A549 (cell line): Measurements from ENCODE around the gene TMEM38B. TPM values are rescaled to one million over a fixed set of nuclear protein-coding genes. Genes with fewer than 3 reads are reported as not detected.

Experiments used
- ATAC-seq, 2 experiments: fragments of 200-7000 bp in 1 of 2; fragments of >200 bp in 1 of 2; cut with Nextera tagmentation in 1 of 2; cut with Tn5 transposase in 1 of 2; 3 replicates each; pipeline versions ENCODE4 v1.8.0 to v1.9.1; 2018 to 2020; ENCODE audit warnings: mild to moderate bottlenecking in 1 of 2, moderate library complexity in 1 of 2
- CTCF ChIA-PET: fragments of 300-600 bp; sonication (Branson Sonifier 250); formaldehyde crosslinking; extraction: SDS; loops from one replicate; lab custom pipeline; 2021; ENCODE audit warnings: antibody characterized with exemption, inconsistent platforms; lab: Yijun Ruan, JAX
- POLR2A ChIA-PET: fragments of 350-600 bp; formaldehyde crosslinking; extraction: SDS; loops from one replicate; lab custom pipeline; 2021; ENCODE audit warnings: antibody characterized with exemption, inconsistent platforms; lab: Yijun Ruan, JAX
- DNase-seq, 2 experiments: peaks; one replicate each; pipeline versions ENCODE4 v3.0.0 to v3.0.0-alpha.2; 2011 to 2016; ENCODE audit warnings: low read depth in 1 of 2, low spot score in 1 of 2
- FAIRE-seq: peaks from 2 replicates; lab custom pipeline; 2011; peaks lifted over from hg19 to GRCh38; lab: Jason Lieb, UNC
- H3K27ac ChIP-seq, 2 experiments: fragments of >200 bp; sonication (Bioruptor Twin); formaldehyde crosslinking; 3 replicates each; pipeline ENCODE4 v1.5.1; 2016 to 2017
- H3K4me1 ChIP-seq: fragments of >200 bp; sonication (Bioruptor Twin); formaldehyde crosslinking; 3 replicates; pipeline ENCODE4 v1.6.1; 2016
- H3K4me2 ChIP-seq: fragments of >200 bp; sonication (Bioruptor Twin); formaldehyde crosslinking; 3 replicates; pipeline ENCODE4 v1.6.1; 2016
- H3K4me3 ChIP-seq: fragments of >200 bp; sonication (Bioruptor Twin); formaldehyde crosslinking; 3 replicates; pipeline ENCODE4 v1.5.1; 2016
- H3K9me3 ChIP-seq: fragments of >200 bp; sonication (Bioruptor Twin); formaldehyde crosslinking; 3 replicates; pipeline ENCODE4 v1.6.1; 2016
- BHLHE40 ChIP-seq: IDR thresholded peaks from 2 replicates; pipeline ENCODE4 v1.6.1; 2012; ENCODE audit warnings: low read depth, low read length, inconsistent platforms
- CBX2 ChIP-seq: fragments of 200-600 bp; sonication (generic); IDR thresholded peaks from 2 replicates; pipeline ENCODE4 v1.6.1; 2016; ENCODE audit warnings: low read depth, mild to moderate bottlenecking, borderline replicate concordance
- CHD4 ChIP-seq: fragments of 200-600 bp; sonication (generic); IDR thresholded peaks from 2 replicates; pipeline ENCODE4 v1.6.1; 2016; ENCODE audit warnings: antibody characterized with exemption, mild to moderate bottlenecking, borderline replicate concordance
- EHF ChIP-seq: fragments of 250-450 bp; sonication (Bioruptor Pico); IDR thresholded peaks from 2 replicates; pipeline ENCODE4 v1.5.0; 2020; ENCODE audit warnings: mild to moderate bottlenecking
- EHMT2 ChIP-seq: fragments of 200-600 bp; sonication (generic); IDR thresholded peaks from 2 replicates; pipeline ENCODE4 v1.6.1; 2016; ENCODE audit warnings: antibody characterized with exemption, low read depth, mild to moderate bottlenecking, moderate library complexity
- EP300 ChIP-seq, 2 experiments: fragments of >200 bp; sonication (Bioruptor Twin); formaldehyde crosslinking; IDR thresholded peaks; 2 replicates in 1 of 2; 3 replicates in 1 of 2; pipeline ENCODE4 v1.6.1; 2016 to 2017
- FOXS1 ChIP-seq: fragments of 250-450 bp; sonication (Bioruptor Pico); IDR thresholded peaks from 2 replicates; pipeline ENCODE4 v1.5.0; 2020; ENCODE audit warnings: mild to moderate bottlenecking, moderate library complexity
- GATA3 ChIP-seq: IDR thresholded peaks from 2 replicates; pipeline ENCODE4 v1.6.1; 2012; ENCODE audit warnings: borderline replicate concordance
- HEYL ChIP-seq: fragments of 250-450 bp; sonication (Bioruptor Pico); IDR thresholded peaks from 2 replicates; pipeline ENCODE4 v1.8.0; 2021; ENCODE audit warnings: mild to moderate bottlenecking, moderate library complexity
- HOXB5 ChIP-seq: fragments of 250-450 bp; sonication (Bioruptor Pico); IDR thresholded peaks from 2 replicates; pipeline ENCODE4 v1.5.0; 2020; ENCODE audit warnings: mild to moderate bottlenecking, moderate library complexity
- KDM1A ChIP-seq: fragments of 200-600 bp; sonication (generic); IDR thresholded peaks from 2 replicates; pipeline ENCODE4 v1.6.1; 2016; ENCODE audit warnings: low read depth, mild to moderate bottlenecking
- MAX ChIP-seq: IDR thresholded peaks from 2 replicates; pipeline ENCODE4 v1.6.1; 2012
- NPAS2 ChIP-seq: fragments of 250-450 bp; sonication (Bioruptor Pico); IDR thresholded peaks from 2 replicates; pipeline ENCODE4 v1.8.0; 2022; ENCODE audit warnings: mild to moderate bottlenecking, moderate library complexity, borderline replicate concordance
- NR3C1 ChIP-seq: fragments of >200 bp; sonication (Bioruptor Twin); formaldehyde crosslinking; IDR thresholded peaks from 3 replicates; pipeline ENCODE4 v1.6.1; 2017
- POLR2A ChIP-seq: IDR thresholded peaks from 2 replicates; pipeline ENCODE4 v1.6.1; 2012; ENCODE audit warnings: mild to moderate bottlenecking, low read length
- RAD21 ChIP-seq, 2 experiments: fragments of >200 bp in 1 of 2; sonication (Bioruptor Twin) in 1 of 2; formaldehyde crosslinking in 1 of 2; IDR thresholded peaks in 1 of 2; conservative IDR thresholded peaks in 1 of 2; 2 replicates in 1 of 2; 3 replicates in 1 of 2; pipeline ENCODE4 v1.6.1; 2012 to 2018; ENCODE audit warnings: inconsistent platforms in 1 of 2
- RARB ChIP-seq: fragments of 250-450 bp; sonication (Bioruptor Pico); IDR thresholded peaks from 2 replicates; pipeline ENCODE4 v1.8.0; 2021; ENCODE audit warnings: mild to moderate bottlenecking, moderate library complexity
- RCOR1 ChIP-seq: fragments of 150-350 bp; IDR thresholded peaks from 2 replicates; pipeline ENCODE4 v1.6.1; 2014; ENCODE audit warnings: antibody characterized with exemption, low read length, low read depth
- RFX5 ChIP-seq: fragments of 450-650 bp; IDR thresholded peaks from 2 replicates; pipeline ENCODE4 v1.7.1; 2014; ENCODE audit warnings: antibody characterized with exemption, mild to moderate bottlenecking, moderate library complexity
- SMC3 ChIP-seq: fragments of >200 bp; sonication (Bioruptor Twin); formaldehyde crosslinking; IDR thresholded peaks from 3 replicates; pipeline ENCODE4 v1.6.1; 2018; ENCODE audit warnings: inconsistent platforms
- ZC3H11A ChIP-seq: fragments of 450-650 bp; IDR thresholded peaks from 2 replicates; pipeline ENCODE4 v1.6.1; 2014; ENCODE audit warnings: antibody characterized with exemption, mild to moderate bottlenecking
- WGBS: methylation state at CpG from one replicate; pipeline ENCODE4 v1.1.6; 2017; ENCODE audit errors: missing lambda C conversion rate; 5-methylcytosine and 5-hydroxymethylcytosine counted together
- polyA plus RNA-seq, 4 experiments: library from polyadenylated mRNA; depleted of rRNA in 3 of 4; stranded (reverse); fragments of >200 nt; fragmentation: RNase III in 1 of 4; extraction: RNeasy Plus Mini Kit Qiagen cat#74134 plus additional on column Dnase treatment in 1 of 4; gene quantifications; 2 replicates in 3 of 4; 3 replicates in 1 of 4; pipeline ENCODE4 v1.2.3, GENCODE V29; 2011 to 2017
- TF ChIP-seq, protein P1 (sequence below): fragments of 450-650 bp; IDR thresholded peaks from 2 replicates; pipeline ENCODE4 v1.6.1; 2014; ENCODE audit warnings: antibody characterized with exemption

The TMEM38B gene
- polyA plus RNA-seq, 2 of the 4 experiments (the other 2 are of a cell fraction) = 14.7 to 23.3 TPM

DNA sequence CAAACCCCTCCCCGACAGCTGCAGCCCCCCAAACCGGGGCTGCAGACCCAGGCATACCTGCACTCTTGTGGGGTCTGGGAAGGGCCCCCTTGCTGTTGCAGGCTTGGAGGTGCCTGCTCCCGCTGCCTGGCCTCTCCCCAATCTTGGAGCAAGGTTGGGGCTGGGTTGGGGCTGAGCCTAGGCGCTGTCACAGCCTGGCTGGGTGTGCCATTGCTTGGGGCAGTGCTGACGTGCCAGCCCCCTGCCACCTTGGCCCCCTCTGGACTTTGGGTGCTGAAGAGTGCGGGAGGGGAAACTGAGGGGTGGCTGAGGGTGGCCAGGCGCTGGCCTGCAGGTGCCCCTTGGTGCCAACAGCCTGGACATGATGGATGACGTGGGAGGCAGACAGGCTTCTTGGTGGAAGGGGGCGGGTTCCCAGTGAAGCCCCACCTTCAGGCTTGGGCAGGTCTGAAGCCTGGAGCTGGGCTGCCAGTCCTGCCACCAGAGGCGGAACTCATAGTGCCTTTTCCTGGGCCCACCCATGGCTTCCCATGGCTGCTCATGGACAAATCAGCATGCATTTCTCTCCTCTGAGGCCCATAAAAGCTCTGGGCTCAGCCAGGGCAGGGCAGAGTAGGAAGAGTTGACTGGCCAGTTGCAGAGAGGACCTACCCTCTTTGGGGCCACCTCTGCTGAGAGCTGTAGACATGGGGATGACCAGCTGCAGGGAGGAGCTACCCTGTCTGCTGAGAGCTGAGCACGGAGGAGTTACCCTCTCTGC, 19.1 kb downstream of the TMEM38B start:
- no peak for TF ChIP-seq CBX2
- no peak for TF ChIP-seq HEYL
- TF ChIP-seq BHLHE40 = no peak
- DNase-seq = no peak
- Histone ChIP-seq H3K9me3 (no peaks in the 10 kb centered on the region), H3K27ac (no peak overlapping the region), H3K4me2 (no peak overlapping the region), H3K4me1 (no peaks in the 10 kb centered on the region), H3K4me3 (no peak overlapping the region)
- no peak for ATAC-seq
- POLR2A ChIA-PET = no interaction called here
- CTCF ChIA-PET = interaction anchor here (0.9 to 1.5 kb wide), 5 partner anchors 8 to 105 kb away, joined by 3 to 6 read pairs (median 3); no protein-coding TSS in a partner anchor
- WGBS = 80% methylated on average over 8 of the region's 11 CpGs
- FAIRE-seq = no peak

GRCh38 chr9:105714020-105714331, 19.6 kb downstream of the TMEM38B start:
- no peak for ATAC-seq

GRCh38 chr9:105716146-105716545, 21.8 kb downstream of the TMEM38B start:
- FAIRE-seq (no peak), DNase-seq (no peak), ATAC-seq (no peak)
- Histone ChIP-seq H3K4me2 (no peak overlapping the region), H3K4me3 (no peak overlapping the region), H3K9me3 (no peaks in the 10 kb centered on the region), H3K27ac (no peak overlapping the region), H3K4me1 (no peaks in the 10 kb centered on the region)
- CTCF ChIA-PET = interaction anchor here (1.6 kb wide), 1 partner anchor 107 kb away, joined by 9 read pairs; no protein-coding TSS in a partner anchor
- WGBS = 52% methylated on average over 1 of the region's 1 CpG
- POLR2A ChIA-PET = no interaction called here
- TF ChIP-seq KDM1A (no peak), MAX (no peak), RFX5 (no peak), EHF (CRISPR knock-in tag) (no peak), FOXS1 (no peak), SMC3 (no peak), GATA3 (no peak), POLR2A (no peak), EHMT2 (no peak), RARB (CRISPR knock-in tag) (no peak)
- TF ChIP-seq, protein P1, sequence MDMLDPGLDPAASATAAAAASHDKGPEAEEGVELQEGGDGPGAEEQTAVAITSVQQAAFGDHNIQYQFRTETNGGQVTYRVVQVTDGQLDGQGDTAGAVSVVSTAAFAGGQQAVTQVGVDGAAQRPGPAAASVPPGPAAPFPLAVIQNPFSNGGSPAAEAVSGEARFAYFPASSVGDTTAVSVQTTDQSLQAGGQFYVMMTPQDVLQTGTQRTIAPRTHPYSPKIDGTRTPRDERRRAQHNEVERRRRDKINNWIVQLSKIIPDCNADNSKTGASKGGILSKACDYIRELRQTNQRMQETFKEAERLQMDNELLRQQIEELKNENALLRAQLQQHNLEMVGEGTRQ = no peak

More at GRCh38 chr9:105714020-105714331, 19.6 kb downstream of the TMEM38B start:
- H3K27ac ChIP-seq = no peak overlapping the region
- no peak overlapping the region for H3K4me3 ChIP-seq
- DNase-seq = no peak
- TF ChIP-seq POLR2A = no peak
- no peak for TF ChIP-seq EP300 (IDR thresholded peaks at IDR 0.05)
- TF ChIP-seq MAX = no peak
- no peak for TF ChIP-seq RFX5
- TF ChIP-seq RAD21 (conservative IDR thresholded peaks at IDR 0.05 in 1 of 2, IDR thresholded peaks at IDR 0.05 in 1 of 2) = no peak
- TF ChIP-seq, protein P1 = no peak
- no peak for TF ChIP-seq NPAS2 (CRISPR knock-in tag)
- no peak for TF ChIP-seq ZC3H11A
- TF ChIP-seq KDM1A = no peak
- no peak for TF ChIP-seq NR3C1
- no peak for TF ChIP-seq HOXB5 (CRISPR knock-in tag)
- TF ChIP-seq CHD4 = no peak
- TF ChIP-seq RCOR1 = no peak
- no peaks in the 10 kb centered on the region for H3K9me3 ChIP-seq
- H3K4me1 ChIP-seq = no peaks in the 10 kb centered on the region
- FAIRE-seq = no peak
- ChIA-PET CTCF (interaction anchor here (0.9 to 1.5 kb wide), 6 partner anchors 10 to 105 kb away, joined by 3 to 6 read pairs (median 4); no protein-coding TSS in a partner anchor), POLR2A (no interaction called here)
- 80% methylated on average over 2 of the region's 2 CpGs for WGBS
- H3K4me2 ChIP-seq = no peak overlapping the region
